Astrocyte of the spinal cord (primary cell): ENCODE data around the gene FAS.

ENCODE experiments used
- DNase-seq: peaks from one replicate; pipeline ENCODE4 v3.0.0; 2011; ENCODE audit warnings: low read depth, low spot score
- H3K4me3 ChIP-seq: 2 replicates; pipeline ENCODE4 v1.5.1; 2011; ENCODE audit warnings: low read depth, mild to moderate bottlenecking, low read length, moderate library complexity
- in situ Hi-C: cut with HindIII; loops from 2 replicates; pipeline ENCODE4 v1.10.0; 2017; ENCODE audit warnings: low sequenced_read_pairs
- TF ChIP-seq, protein P1 (sequence below): IDR thresholded peaks from 2 replicates; pipeline ENCODE4 v1.5.1; 2012; ENCODE audit warnings: low read depth, mild to moderate bottlenecking, low read length, inconsistent platforms

The FAS gene

DNA sequence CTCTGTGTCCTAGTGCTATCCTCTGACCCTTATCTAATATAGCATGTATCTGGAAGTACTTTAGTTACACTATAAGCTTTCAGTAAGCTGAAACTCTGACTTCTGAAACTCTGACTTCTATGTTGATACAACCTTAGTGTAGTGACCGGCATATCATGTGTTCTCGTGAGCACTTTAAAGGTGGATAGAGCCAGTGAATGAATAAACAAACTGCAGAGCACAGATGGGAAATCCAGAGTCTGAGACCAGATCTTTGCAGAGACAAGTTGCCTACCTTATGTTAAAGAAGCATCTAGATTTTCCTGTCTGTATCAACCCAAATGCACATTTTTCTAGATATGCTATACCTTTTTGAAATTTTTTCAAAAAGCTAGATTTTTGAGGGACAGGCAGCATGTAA is 41.5 kb upstream of the FAS start:
- in situ Hi-C loops = no loop called here
- H3K4me3 ChIP-seq = no peak overlapping the region
- TF ChIP-seq, protein P1, sequence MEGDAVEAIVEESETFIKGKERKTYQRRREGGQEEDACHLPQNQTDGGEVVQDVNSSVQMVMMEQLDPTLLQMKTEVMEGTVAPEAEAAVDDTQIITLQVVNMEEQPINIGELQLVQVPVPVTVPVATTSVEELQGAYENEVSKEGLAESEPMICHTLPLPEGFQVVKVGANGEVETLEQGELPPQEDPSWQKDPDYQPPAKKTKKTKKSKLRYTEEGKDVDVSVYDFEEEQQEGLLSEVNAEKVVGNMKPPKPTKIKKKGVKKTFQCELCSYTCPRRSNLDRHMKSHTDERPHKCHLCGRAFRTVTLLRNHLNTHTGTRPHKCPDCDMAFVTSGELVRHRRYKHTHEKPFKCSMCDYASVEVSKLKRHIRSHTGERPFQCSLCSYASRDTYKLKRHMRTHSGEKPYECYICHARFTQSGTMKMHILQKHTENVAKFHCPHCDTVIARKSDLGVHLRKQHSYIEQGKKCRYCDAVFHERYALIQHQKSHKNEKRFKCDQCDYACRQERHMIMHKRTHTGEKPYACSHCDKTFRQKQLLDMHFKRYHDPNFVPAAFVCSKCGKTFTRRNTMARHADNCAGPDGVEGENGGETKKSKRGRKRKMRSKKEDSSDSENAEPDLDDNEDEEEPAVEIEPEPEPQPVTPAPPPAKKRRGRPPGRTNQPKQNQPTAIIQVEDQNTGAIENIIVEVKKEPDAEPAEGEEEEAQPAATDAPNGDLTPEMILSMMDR = no peak
- DNase-seq = no peak

- no peak overlapping the region for H3K4me3 ChIP-seq
- DNase-seq = peak; percentile 33
- TF ChIP-seq, protein P1 = no peak
- in situ Hi-C loops = no loop called here
Measured at GRCh38 chr10:88949912-88950837, 40.4 kb upstream of the FAS start.

- peak within 1 kb of the TSS; percentile 29 for H3K4me3 ChIP-seq
- TF ChIP-seq, protein P1 = no peak
- in situ Hi-C loops = no loop called here
- DNase-seq = peak; percentile 64
Measured at GRCh38 chr10:88952647-88953111, 37.9 kb upstream of the FAS start, which contains the start of gene ACTA2. Gene ACTA2 (minus strand): TSS chr10:88952773. CDS start chr10:88948930, 3,843 bp downstream.

- no peak for DNase-seq
- no peak overlapping the region for H3K4me3 ChIP-seq
- TF ChIP-seq, protein P1 = no peak
- in situ Hi-C loops = no loop called here
Measured at GRCh38 chr10:88953662-88954061, 36.9 kb upstream of the FAS start.

- TF ChIP-seq, protein P1 = no peak
- DNase-seq = no peak
- H3K4me3 ChIP-seq = no peak overlapping the region
- in situ Hi-C loops = no loop called here
Measured at GRCh38 chr10:88954458-88955083, 36.0 kb upstream of the FAS start.

GRCh38 chr10:88957381-88957780 is 33.2 kb upstream of the FAS start:
- TF ChIP-seq, protein P1 = no peak
- in situ Hi-C loops = no loop called here
- no peak for DNase-seq
- H3K4me3 ChIP-seq = no peak overlapping the region
